ENCODE measurements around the gene TMEM205. TPM values are rescaled to one million over a fixed set of nuclear protein-coding genes. Genes with fewer than 3 reads are reported as not detected.
A peak's percentile ranks its signal among the peaks of the same experiment; 100 is the strongest.

TMEM205 gene
- total and polyA plus RNA-seq, 2 of the 13 experiments (the other 11 are each of a cell fraction or from before 2014, with no cell fraction given) = 45.5 to 98.7 TPM

DNA sequence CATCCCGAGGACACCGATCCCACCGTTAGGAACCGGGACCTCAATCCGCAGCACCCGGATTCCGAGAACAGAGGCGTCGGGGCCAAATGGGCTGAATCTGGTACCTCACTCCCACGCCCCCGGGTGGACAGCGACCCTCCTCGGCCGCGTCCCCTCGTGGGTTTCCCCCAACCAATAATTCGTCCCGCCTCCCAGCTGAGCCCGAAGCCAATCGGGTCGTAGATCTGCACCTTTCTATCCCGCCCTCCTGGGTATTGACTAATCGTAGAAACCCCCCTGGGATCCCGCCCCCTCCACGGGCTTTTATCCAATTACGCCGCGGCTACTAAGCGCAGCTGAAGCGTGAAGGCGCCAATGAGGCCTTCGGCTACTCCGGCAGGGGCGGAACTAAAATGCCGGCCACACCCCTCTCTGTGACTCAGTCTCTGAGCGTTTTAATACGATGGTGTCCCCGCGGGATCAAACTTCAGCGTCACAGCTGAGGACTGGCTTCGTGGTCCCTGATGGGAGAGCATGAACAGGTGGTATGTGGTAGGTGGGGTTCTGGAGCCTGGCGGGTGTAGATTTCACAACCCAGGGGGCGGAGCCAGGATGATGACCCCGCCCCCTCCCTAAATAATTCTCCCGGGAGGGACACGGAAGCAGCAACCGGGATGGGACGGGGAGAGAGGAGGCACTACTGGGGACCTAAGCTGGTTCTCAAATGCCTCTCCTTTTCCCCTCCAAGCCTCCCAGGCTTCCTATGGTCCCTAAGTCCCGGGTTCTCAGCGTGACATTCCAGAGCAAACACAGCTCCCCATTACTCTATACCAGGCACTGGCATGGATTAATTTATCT, at the start of gene TMEM205, which contains the start of gene CCDC159 (continued):
- TF ChIP-seq ZFY (CRISPR knock-in tag; IDR thresholded peaks at IDR 0.05) (peak; percentile 21; the same call in 1 of the 2 replicates), ZNF563 (CRISPR knock-in tag; IDR thresholded peaks at IDR 0.05) (peak; percentile 20; the same call in 1 of the 2 replicates), ZBTB21 (CRISPR knock-in tag; IDR thresholded peaks at IDR 0.05) (no peak), NR2C2 (CRISPR knock-in tag; IDR thresholded peaks at IDR 0.05; ENCODE audit: borderline replicate concordance) (no peak), MBNL3 (CRISPR knock-in tag; conservative IDR thresholded peaks at IDR 0.05) (no peak), SMAD3 (CRISPR knock-in tag; IDR thresholded peaks at IDR 0.05) (no peak), KLF16 (CRISPR knock-in tag; IDR thresholded peaks at IDR 0.05) (peak in 1 of 2 experiments; percentile 30; a peak in 1 of 4 replicates), HMGA1 (CRISPR knock-in tag; conservative IDR thresholded peaks at IDR 0.05) (no peak), ZBTB20 (CRISPR knock-in tag; IDR thresholded peaks at IDR 0.05; ENCODE audit: borderline replicate concordance, low read depth) (0 out of 2 replicates have a peak, but pooled peaks have one; percentile 53), ZSCAN25 (CRISPR knock-in tag; IDR thresholded peaks at IDR 0.05) (0 out of 2 replicates have a peak, but pooled peaks have one; percentile 9), ZBTB3 (CRISPR knock-in tag; IDR thresholded peaks at IDR 0.05; ENCODE audit: borderline replicate concordance, low read depth) (no peak), ZNF605 (CRISPR knock-in tag; IDR thresholded peaks at IDR 0.05) (peak; percentile 66), ZKSCAN1 (IDR thresholded peaks at IDR 0.05; ENCODE audit: low read length) (no peak), ZBTB38 (CRISPR knock-in tag; IDR thresholded peaks at IDR 0.05) (no peak), SOX5 (CRISPR knock-in tag; IDR thresholded peaks at IDR 0.05; ENCODE audit: borderline replicate concordance) (peak; percentile 23; the same call in 1 of the 2 replicates), ZSCAN21 (CRISPR knock-in tag; IDR thresholded peaks at IDR 0.05; ENCODE audit: borderline replicate concordance) (no peak), TOE1 (CRISPR knock-in tag; IDR thresholded peaks at IDR 0.05) (no peak), MYNN (CRISPR knock-in tag; IDR thresholded peaks at IDR 0.05; ENCODE audit: low read depth) (peak; percentile 27; the same call in 1 of the 2 replicates), ZNF225 (CRISPR knock-in tag; IDR thresholded peaks at IDR 0.05) (no peak), XRCC5 (optimal IDR thresholded peaks at IDR 0.05; ENCODE audit: low read length) (peak; percentile 27)
- TF ChIP-seq, protein P1, sequence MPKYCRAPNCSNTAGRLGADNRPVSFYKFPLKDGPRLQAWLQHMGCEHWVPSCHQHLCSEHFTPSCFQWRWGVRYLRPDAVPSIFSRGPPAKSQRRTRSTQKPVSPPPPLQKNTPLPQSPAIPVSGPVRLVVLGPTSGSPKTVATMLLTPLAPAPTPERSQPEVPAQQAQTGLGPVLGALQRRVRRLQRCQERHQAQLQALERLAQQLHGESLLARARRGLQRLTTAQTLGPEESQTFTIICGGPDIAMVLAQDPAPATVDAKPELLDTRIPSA (CRISPR knock-in tag; IDR thresholded peaks at IDR 0.05; ENCODE audit: borderline replicate concordance) = no peak
- TF ChIP-seq, protein P2, sequence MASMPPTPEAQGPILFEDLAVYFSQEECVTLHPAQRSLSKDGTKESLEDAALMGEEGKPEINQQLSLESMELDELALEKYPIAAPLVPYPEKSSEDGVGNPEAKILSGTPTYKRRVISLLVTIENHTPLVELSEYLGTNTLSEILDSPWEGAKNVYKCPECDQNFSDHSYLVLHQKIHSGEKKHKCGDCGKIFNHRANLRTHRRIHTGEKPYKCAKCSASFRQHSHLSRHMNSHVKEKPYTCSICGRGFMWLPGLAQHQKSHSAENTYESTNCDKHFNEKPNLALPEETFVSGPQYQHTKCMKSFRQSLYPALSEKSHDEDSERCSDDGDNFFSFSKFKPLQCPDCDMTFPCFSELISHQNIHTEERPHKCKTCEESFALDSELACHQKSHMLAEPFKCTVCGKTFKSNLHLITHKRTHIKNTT (CRISPR knock-in tag; IDR thresholded peaks at IDR 0.05) = no peak
- TF ChIP-seq, protein P3, sequence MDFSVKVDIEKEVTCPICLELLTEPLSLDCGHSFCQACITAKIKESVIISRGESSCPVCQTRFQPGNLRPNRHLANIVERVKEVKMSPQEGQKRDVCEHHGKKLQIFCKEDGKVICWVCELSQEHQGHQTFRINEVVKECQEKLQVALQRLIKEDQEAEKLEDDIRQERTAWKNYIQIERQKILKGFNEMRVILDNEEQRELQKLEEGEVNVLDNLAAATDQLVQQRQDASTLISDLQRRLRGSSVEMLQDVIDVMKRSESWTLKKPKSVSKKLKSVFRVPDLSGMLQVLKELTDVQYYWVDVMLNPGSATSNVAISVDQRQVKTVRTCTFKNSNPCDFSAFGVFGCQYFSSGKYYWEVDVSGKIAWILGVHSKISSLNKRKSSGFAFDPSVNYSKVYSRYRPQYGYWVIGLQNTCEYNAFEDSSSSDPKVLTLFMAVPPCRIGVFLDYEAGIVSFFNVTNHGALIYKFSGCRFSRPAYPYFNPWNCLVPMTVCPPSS (IDR thresholded peaks at IDR 0.05) = no peak
- TF ChIP-seq, protein P4, sequence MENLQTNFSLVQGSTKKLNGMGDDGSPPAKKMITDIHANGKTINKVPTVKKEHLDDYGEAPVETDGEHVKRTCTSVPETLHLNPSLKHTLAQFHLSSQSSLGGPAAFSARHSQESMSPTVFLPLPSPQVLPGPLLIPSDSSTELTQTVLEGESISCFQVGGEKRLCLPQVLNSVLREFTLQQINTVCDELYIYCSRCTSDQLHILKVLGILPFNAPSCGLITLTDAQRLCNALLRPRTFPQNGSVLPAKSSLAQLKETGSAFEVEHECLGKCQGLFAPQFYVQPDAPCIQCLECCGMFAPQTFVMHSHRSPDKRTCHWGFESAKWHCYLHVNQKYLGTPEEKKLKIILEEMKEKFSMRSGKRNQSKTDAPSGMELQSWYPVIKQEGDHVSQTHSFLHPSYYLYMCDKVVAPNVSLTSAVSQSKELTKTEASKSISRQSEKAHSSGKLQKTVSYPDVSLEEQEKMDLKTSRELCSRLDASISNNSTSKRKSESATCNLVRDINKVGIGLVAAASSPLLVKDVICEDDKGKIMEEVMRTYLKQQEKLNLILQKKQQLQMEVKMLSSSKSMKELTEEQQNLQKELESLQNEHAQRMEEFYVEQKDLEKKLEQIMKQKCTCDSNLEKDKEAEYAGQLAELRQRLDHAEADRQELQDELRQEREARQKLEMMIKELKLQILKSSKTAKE (CRISPR knock-in tag; IDR thresholded peaks at IDR 0.05; ENCODE audit: borderline replicate concordance) = no peak
